ENCODE data around the gene MRPL55.

- TF ChIP-seq, protein P1, sequence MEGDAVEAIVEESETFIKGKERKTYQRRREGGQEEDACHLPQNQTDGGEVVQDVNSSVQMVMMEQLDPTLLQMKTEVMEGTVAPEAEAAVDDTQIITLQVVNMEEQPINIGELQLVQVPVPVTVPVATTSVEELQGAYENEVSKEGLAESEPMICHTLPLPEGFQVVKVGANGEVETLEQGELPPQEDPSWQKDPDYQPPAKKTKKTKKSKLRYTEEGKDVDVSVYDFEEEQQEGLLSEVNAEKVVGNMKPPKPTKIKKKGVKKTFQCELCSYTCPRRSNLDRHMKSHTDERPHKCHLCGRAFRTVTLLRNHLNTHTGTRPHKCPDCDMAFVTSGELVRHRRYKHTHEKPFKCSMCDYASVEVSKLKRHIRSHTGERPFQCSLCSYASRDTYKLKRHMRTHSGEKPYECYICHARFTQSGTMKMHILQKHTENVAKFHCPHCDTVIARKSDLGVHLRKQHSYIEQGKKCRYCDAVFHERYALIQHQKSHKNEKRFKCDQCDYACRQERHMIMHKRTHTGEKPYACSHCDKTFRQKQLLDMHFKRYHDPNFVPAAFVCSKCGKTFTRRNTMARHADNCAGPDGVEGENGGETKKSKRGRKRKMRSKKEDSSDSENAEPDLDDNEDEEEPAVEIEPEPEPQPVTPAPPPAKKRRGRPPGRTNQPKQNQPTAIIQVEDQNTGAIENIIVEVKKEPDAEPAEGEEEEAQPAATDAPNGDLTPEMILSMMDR (IDR thresholded peaks at IDR 0.05; ENCODE audit: poor library complexity, severe bottlenecking) = no peak
- TF ChIP-seq POLR2AphosphoS5 (IDR thresholded peaks at IDR 0.05) (no peak), RAD21 (conservative IDR thresholded peaks at IDR 0.05) (no peak)
These were observed 4.4 kb downstream of the MRPL55 start for GRCh38 chr1:228104526-228105269.
